ENCODE measurements around the gene PRPF4.
"Not testable (repeated sequence)": the region's sequence is repeated elsewhere in the genome, so short reads cannot be mapped to it uniquely, and the experiment has no call there.

PRPF4 gene

DNA sequence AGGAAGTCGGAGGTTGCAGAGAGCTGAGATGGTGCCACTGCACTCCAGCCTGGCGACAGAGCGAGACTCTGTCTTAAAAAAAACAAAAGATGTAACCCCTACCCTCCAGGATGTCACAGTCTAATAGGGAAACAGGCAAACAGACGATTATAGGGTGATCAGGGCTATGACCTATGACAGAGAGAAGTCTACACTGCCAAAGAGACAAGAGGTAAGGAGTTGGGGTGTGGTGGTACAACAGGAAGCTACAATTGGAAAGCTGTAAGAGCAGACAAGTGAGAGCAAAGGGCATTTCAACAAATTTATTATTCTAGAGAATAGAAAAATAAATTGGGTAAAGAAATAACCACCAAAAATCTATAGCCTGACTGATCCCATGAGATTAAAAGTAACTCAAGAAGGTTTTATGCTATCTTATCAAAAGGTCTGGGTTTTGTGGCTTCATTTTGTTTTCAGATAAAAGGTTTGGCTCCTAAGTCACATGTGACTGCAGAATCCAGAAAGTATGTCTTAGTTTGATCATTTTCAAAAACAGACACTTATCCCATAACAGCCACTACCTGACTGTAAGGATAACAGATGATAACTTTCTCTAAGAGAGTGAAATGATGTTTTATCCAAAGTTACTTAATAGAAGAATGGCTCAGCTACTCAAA lies 7.4 kb upstream of the PRPF4 start:
- DNase-seq (ENCODE audit: low spot score) = no peak

GRCh38 chr9:113269355-113269754 lies 6.1 kb upstream of the PRPF4 start:
- DNase-seq (ENCODE audit: low spot score) = no peak

GRCh38 chr9:113269871-113270270 lies 5.6 kb upstream of the PRPF4 start:
- no peak for DNase-seq (ENCODE audit: low spot score)

- DNase-seq (ENCODE audit: low spot score) = no peak
Observed at GRCh38 chr9:113274474-113275156, 843 bp upstream of the PRPF4 start.

- DNase-seq (ENCODE audit: low spot score) = no peak
Observed at GRCh38 chr9:113278840-113279239, 3.4 kb downstream of the PRPF4 start.

DNA sequence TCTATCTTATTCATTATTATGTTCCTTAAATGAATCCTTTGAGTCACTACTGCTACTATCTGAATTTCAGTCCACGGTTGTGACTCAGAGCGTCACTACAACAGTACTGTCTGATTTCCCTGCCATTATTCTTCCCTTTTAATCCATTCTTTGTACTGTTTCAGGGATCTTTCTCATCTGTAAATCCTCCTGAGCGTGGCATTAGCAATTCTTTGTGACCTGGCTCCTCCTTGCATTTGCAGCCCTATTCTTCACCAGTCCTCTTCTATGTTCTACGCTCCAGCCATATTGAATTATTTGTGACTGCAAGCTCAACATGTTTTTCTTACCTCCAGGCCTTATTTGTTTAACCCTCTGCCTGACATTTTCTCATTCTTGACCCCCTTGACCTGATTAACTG lies 5.9 kb downstream of the PRPF4 start:
- no peak for DNase-seq (ENCODE audit: low spot score)

DNA sequence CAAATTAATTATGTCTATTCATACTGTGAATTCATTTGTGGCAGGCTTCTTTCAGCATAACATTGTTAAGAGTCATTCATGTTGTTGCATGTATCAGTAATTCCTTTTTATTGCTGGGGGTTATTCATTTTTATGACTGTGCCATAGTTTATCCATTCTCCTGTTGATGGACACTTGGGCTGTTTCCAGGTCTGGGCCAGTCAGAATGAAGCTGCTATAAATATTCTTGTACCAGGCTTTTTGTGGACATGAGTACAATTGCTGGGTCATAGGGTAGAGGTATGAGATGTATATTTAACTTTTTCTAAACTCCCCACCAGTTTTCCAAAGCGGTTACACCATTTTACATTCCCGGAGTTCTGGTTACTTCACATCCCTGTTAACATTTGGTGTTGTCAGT lies 13.6 kb downstream of the PRPF4 start:
- DNase-seq (ENCODE audit: low spot score) = no peak

- no peak for DNase-seq (ENCODE audit: low spot score)
Observed at GRCh38 chr9:113290052-113290607, 14.7 kb downstream of the PRPF4 start.

GRCh38 chr9:113293285-113293878 lies 17.9 kb downstream of the PRPF4 start:
- DNase-seq (ENCODE audit: low spot score) = no peak

DNA sequence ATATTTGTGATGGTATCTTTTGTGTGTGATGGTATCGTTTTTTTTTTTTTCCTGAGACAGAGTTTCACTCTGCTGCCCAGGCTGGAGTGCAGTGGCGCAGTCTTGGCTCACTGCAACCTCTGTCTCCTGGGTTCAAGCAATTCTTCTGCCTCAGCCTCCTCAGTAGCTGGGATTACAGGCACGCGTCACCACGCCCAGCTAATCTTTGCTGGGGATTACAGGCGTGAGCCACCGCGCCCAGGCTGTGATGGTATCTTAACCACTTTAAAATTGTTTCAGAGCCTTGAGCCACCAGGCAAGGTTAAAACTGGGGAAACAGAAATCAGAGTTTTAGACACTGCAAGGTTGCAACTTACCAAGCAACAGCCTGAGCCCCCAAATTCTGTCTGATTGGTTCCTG lies 20.8 kb downstream of the PRPF4 start:
- DNase-seq (ENCODE audit: low spot score) = not testable (repeated sequence)

DNA sequence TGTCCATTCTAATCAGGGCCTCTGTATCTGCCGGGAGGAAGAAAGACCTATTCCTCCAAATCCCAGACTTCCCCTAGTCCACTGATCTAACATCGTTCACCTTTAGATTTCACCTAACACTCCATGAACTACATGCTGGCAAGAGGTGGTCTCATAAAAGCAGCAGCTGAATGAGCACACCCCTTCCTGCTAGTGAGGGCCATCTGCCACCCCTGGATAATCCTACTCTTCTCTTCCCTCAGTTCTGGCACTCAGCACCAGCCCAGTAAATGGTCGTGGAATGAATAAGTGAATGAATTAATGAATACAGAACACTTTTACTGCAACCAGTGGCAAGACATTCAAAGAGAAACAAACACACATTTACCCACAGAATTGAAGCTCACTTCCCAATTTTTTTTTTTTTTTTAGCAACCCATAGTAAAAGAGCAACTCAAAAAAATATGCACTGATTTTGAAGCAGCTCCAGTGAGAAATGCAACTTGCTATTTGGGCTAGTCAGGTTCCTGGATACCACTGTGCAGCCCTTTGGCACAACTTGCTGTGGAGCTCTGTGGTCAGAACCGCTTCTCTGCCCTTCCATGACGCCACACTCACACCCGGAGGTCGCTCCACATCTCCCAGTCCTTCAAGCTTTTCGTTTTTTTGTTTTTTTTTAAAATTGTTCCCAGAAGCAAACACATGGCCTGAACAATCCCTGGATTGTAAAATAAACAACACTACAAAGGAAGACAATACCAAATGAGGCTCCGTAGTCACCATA lies 21.5 kb downstream of the PRPF4 start:
- no peak for DNase-seq (ENCODE audit: low spot score)

- DNase-seq (ENCODE audit: low spot score) = no peak
Observed at GRCh38 chr9:113298311-113298710, 22.9 kb downstream of the PRPF4 start.

DNA sequence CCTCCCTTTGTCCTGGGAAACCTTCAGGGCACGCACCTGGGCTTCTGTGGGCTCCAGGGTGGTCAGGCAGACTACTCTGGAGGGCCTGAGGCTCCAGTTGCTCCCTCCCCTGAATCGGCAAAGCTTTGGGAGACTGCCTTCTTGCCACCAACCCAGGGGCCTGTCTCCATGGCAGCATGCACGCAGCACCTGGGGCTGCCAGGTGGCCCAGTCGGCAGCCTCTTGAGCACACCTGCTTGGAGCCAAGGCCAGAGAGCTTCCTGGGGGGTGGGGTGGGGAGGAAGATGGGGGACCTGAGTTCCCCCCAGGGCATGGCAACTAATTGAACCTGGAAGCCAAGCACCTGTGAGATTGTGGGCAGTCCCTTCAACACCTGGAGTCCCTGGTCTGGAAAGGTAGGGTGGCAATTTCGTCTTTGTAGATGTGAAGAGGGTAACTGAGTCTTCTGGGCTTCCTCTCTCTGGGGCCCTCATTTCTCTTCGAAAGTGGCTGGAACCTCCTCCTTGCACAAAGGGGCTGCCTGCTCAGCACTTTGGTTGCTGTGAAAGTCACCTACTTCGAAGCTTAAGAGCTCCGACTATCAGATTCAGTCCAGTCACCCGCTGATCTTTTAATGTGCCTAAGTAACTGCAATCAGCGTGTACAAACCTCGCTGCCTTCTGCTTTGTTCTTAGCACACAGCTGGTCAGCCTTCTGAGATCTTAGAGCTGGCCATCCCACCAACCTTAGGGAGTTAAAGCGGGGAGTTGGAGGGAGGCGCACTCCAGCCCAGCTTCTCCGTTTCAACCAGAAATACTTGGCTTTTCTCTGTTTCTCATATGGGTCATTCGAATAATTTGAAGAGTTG lies 23.7 kb downstream of the PRPF4 start:
- DNase-seq (ENCODE audit: low spot score) = no peak

DNA sequence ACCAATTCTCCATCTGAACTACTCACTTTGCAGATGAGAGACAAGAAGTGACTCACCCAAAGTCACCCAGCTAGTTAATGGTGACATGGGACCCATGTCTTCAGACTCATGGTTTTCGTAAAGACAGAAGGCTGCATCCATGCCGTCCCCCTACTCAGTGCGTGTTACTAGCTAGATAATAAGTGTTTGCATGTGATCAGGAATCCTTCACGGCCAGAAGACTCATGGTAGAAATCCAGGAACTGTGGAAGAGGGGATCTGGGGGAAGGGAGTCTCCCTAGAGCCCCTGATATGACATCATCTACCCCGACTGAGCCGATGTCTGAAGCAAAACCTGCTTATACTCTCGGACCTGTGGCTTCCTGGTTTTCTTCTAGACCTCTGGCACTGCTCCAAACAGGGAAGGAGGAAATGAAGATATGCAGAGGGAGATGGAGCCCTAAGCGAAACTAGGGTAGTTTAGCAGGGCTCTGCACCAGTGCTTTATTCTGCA lies 24.4 kb downstream of the PRPF4 start:
- no peak for DNase-seq (ENCODE audit: low spot score)

- DNase-seq (ENCODE audit: low spot score) = no peak
Observed at GRCh38 chr9:113301548-113301947, 26.1 kb downstream of the PRPF4 start.

- no peak for DNase-seq (ENCODE audit: low spot score)
Observed at GRCh38 chr9:113302792-113303418, 27.4 kb downstream of the PRPF4 start, which contains the start of gene RNF183. TSS of gene RNF183 (minus strand) at chr9:113303376. CDS start at chr9:113298184, 5,192 bp downstream.

DNA sequence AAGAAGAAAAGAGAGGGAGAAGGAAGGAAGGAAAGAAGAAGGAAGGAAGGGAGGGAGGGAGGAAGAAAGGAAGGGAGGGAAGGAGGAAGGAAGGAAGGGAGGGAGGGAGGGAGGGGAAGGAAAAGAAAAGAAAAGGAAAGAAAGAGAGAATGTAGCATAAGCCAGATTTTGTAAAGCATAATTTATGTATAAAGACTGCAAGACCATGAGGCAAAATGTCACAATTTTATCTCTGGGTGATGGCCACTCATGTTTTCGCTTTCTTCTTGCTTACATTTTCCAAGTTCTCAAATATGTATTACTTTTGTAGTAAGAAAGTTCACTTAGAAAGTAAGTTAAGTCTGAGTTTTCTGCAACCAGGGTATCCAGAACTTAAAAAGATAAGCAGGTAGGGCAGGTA lies 31.1 kb downstream of the PRPF4 start:
- DNase-seq (ENCODE audit: low spot score) = no peak

GRCh38 chr9:113307396-113307975 lies 32.0 kb downstream of the PRPF4 start:
- DNase-seq (ENCODE audit: low spot score) = no peak

GRCh38 chr9:113309204-113309813 lies 33.9 kb downstream of the PRPF4 start:
- no peak for DNase-seq (ENCODE audit: low spot score)

- no peak for DNase-seq (ENCODE audit: low spot score)
Observed at GRCh38 chr9:113310538-113310937, 35.1 kb downstream of the PRPF4 start.

Data from left forelimb (tissue), 1 donor.